Activated T-cell treated with anti-CD3 and anti-CD28 coated beads for 24 hours (primary cell): ENCODE results near the gene FCHSD1.

ENCODE experiments used
- DNase-seq: peaks from one replicate; pipeline ENCODE4 v3.0.0-alpha.2; 2020; ENCODE audit warnings: low read depth

Gene FCHSD1

DNA sequence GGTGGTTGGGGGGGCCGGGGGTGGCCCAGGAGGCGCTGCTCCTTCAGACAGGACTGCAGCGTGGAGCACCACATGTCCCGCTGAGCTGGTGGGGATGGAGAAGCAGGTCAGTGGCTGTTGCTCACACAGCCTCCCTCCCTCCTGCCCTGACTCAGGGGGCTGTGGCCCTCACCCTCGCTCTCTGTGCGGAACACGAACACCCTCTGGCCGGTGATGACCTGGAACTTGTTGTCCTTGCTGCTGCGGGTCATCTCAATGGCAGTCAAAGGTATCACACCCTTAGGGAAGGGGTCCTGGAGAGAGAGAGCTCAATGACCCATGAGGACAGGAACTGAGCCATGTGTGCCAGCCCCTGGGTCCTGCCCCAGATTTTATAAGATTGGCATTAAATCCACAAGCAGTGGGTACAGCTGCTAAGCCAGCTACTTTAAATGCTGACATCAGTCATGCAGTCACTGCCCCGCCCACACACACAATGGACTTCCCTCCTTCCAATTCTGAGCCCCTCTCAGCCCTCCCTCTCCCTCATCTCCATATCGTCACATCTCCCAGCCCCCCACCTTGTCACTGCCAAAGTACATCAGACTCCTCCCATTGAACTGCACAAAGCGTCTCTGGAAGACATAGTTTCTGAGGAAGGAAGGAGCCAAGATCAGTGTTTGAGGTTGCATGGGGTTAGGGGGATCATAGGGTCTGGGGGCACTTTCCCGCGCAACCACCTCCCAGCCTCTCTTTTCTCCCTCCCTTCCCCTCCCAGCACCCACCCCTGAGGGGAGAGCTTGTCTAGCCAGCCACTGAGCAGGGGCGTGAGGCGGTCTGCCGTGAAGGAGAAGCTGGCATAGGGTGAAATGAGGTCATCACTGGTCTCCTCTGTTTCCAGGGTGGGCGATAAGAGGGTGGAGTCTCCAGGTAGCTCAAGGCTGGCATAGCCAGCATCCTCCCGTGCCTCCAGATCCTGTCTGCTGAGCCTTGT lies 21.9 kb upstream of the FCHSD1 start:
- no peak for DNase-seq

DNA sequence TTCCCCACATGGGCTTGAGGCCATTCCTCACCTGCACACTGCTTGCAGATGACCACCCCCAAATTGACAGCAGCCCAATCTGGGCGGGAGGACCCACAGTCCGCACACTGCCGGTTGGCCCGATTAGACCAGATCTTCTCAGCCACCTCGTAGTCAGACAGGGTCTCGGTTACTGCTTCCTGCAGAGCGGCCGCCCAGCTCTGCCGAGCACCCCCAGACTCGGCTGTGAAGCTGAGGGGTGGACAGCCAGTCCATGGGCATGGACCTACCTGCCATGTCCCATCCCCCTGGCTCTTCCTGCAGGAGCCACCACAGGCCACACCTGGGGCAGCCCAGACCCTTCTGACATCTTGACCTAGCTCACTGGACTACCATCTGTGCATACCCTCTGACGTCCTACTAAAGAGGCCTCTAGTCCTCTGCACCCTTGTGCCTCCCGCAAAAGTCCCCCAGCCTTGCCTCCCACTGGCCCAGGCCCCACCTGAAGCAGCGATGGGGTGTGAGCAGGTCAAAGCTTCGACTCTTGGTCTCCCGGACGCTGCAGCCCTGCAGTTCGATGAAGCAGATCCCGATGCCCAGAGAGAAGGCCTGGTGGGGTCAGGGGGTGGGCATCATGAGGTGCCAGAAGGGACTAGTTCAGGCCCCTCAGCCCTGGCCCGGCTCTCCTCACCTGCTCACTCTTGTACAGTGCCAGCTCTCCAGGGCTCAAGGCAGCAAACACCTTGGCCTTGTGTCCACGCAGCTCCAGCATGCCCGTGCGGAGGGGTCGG lies 21.0 kb upstream of the FCHSD1 start:
- no peak for DNase-seq

DNA sequence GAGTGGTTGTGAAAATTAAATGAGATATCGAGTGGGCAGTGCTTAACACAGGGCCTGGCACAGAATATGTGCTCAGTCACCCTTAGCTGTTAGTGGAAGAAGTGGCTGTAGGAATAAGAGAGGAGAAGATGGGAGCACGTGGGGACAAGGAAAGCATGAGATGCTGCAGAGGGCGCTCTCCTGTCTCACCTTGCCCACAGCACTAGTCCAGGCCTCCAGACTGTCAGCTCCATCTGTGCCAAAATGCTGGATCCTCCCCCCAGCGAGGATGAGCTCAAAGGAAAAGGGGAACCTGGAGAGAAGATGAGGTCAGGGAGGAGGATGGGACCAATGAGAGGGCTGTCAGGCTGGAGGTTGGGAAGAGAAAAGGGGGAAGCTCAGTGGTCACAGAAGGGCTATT lies 18.3 kb upstream of the FCHSD1 start:
- DNase-seq = no peak

DNA sequence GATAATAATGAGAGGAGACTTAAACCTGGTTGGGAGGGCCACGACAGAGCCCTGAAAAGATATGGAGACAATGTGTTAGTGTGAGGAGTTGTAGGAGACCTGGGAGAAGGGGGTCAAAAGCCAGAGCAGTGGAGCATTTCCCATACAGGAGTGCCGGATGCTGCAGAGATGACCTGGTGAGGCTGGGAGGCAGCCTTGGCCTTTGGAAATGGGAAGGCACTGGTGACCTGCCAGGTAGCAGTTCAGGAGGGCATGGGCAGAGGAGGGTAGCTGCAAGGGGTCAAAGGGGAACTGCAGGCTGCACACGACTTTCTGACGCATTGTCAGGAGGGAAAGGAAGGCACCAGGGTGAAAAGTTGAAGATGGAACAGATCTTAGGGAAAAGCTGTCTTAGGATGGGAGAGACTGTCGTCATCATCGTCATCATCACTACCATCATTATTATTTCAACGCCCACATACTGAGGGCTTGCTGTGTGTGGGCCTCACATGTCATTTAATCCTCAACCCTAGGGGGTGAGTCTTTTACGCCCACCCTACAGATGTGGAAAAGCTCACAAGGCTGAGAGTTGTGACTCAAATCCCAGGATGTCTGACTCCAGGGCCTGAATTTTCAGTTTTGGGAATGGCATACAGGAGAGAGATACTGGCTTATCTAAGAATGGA lies 17.5 kb upstream of the FCHSD1 start:
- no peak for DNase-seq

DNA sequence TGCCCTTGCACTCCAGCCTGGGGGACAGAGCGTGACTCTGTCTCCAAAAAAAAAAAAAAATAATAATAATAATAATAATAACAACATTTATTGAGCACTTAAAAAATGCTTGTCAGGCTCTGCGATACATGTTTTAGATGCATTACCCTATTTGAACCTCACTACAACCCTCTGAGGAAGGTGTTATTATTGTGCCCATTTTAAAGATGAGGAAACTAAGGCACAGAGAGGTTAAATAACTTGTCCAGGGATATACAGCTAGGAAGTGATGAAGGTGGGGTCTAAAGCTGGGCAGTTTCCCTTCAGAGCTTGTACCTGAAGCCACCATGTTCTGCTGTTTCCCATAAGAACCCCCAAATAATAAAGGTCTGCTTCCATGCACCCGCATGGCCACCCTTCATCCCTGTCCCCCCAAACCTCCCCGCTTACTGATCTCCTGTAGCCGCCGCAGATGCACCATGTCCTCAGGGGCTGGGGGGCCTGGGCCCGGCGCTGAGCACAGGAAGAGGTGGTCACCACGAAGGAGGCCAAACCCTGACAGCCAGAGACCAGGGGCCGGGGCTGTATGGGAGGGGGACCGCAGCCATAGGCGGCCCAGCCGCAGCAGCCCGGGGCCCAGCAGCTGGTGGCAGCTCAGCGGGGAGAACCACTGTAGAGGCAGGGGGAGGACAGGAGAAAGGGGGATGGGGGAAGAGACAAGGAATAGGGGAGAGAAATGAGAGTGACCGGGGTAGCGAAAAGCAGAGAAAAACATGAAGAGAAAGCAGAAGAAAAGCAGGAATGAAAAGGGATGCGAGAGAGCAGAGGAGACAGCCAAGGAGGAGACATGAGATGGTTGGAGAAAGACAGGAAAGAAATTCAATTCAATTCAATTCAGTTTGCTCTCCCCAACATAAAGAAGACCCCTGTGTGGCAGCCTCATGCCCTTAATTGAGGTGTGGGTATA lies 15.1 kb upstream of the FCHSD1 start:
- DNase-seq = no peak

DNA sequence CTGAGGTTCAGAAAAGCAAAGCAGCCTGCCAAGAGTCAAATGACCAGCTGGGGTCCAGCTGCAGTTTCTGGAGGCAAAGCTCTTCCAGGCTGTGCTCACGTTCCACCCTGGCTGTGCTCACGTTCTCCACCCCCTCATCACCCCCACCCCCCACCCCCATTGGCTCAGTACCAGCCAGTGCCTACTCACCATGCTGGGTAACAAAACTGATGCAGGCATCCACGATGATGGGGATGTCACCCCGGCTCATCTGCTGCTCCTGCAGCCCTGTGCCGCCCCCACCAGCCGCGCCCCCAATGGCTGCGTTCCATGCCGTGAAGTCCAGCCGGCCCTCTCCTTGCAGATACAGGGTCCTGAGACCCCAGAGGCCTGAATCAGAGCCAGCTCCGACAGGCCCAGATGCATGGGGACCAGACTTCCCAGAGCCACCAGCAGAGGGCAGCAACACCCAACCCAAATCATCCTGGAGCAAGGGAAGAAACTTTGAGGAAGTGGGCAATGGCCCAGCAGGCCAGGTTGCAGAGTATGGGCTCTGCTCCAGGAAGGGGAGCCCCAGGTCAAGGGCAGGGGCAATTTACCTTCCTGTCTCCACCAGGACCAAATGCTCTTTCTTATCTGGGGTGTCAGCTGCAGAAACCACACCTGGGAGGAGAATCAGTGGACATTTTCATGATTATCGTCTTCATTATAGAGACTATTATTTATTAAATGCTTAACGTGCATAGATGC lies 13.7 kb upstream of the FCHSD1 start:
- DNase-seq = peak; percentile 65

DNA sequence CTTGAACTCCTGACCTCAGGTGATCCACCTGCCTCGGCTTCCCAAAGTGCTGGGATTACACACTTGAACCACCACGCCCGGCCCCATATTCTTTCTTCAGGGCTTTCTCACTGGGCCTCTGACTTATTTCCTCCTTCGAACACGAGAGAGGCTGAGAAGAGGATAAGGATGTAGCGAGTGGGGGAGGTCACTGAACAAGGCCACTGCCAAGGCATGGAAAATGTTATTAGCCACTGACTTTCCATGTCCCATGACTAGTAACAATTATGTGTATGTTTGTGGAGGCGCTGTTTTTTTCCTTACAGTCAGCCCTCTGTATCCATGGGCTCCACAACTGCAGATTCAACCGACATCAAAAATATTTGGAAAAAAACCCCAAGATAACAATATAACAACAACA lies 12.3 kb upstream of the FCHSD1 start:
- DNase-seq = no peak

DNA sequence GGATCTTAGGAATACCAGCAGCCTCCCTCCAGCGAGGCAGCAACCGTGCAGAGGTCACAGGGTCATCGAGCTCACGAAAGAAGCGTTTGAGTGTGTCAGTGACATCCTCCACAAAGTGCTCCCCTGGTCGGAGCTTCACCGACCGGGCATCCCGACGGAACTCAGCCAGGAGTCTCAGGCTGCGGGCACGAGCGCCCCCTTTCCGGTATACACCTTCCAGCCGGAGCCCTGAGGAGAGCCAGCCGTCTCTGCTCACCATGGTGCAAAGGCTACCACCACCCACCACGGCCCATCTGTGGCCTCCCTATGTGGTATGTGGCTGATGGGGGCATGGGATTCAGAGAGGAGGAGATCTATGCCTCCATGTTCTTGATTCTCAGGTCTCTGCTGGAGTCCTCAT lies 10.8 kb upstream of the FCHSD1 start:
- DNase-seq = no peak

DNA sequence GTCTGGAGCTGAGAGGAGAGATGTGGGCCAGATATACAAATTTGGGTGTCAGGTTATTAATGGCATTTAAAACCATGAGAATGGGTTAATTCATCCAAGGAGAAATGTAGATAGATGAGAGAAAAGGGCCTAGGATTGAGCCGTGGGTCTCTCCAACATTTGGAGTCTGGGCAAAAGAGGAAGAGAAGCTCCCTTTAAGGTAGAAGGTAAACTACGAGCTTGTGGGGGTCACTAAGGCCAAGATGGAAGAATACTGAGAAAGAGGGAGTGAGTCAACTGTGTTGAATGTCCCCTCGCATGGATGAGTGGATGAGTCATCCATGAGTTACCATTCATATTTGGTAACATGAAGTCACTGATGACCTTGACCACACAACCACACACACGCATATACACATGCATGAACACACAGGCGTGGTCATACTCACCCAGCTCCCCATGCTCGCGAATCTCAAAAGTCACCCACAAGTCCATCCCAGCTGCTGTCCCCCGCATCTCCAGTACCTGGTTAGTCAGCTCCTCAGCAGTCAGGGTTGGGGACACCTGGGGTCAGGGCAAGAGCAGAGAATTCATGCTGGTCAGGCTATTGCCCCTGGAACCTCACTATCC lies 6.8 kb upstream of the FCHSD1 start:
- DNase-seq = no peak

DNA sequence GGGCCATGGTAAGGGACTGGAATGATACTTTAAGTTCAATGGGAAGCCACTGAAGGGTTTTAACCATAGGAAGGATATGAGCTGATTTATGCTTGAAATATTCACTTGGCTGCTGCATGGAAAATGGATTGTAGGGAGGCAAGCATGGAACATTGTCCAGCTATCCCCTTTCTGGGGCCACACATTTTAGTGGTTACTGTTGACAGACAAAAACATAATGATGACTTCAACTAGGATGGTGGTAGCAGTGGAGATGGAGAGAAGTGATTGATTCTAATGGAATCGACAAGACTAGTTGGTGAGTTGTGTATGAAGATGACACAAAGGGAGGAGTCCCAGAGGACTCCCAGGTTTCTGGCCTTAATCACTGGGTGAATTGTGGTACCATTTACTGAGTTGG lies 6.2 kb upstream of the FCHSD1 start:
- no peak for DNase-seq

DNA sequence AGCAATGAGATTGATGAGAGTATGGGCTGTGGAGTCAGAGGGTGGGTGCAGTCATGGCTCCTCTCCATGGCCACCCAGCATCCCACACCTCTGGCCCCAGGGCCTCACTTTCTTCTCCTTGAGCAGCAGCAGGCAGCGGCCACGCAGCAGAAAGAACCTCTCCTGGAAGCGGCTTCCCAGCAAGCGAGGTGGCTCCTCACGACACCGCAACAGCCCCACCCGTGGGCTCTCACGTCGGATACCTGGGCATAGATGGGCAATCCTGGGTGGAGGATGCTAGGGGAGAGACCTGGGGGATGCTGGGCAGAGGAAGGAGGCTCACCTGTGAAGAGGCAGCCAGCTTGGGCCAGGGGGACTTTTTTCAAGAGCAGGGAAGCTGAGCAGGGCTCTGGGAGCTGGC lies 5.2 kb upstream of the FCHSD1 start:
- DNase-seq = no peak

DNA sequence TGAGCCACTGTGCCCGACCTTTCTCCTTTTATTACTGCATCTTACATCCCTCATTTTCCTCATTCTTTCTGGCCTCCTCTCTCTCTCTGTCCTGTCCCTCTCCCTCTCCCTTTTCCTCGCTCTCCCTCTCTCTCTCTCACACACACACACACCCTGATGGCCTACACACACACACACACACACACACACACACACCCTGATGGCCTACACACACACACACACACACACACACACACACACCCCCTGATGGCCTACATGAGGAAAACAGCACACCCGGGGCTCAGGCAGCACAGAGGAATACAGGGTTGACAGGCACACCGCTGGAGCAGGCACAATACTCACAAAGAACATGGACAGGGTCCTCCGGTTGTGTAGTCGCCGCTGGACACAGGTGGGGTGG lies 3.8 kb upstream of the FCHSD1 start:
- DNase-seq = no peak

DNA sequence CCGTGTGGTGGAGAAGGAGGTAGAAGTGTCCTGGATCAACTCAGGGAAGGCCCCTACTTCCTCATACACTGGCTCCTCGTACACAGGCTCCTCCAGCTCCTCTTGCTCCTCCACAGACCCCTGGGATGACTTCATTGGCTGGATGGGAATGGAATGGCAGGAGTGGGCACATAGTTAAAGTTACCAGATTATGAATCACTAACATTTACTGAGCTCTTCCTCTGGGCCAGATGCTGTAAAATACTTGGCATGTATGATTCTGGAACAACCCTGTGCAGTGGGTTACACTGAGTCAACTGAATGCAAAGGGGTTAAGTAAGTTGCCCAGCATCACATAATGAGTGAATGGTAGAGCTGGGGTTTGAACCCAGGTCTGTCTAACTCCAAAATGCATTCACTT lies 3.1 kb upstream of the FCHSD1 start:
- no peak for DNase-seq

DNA sequence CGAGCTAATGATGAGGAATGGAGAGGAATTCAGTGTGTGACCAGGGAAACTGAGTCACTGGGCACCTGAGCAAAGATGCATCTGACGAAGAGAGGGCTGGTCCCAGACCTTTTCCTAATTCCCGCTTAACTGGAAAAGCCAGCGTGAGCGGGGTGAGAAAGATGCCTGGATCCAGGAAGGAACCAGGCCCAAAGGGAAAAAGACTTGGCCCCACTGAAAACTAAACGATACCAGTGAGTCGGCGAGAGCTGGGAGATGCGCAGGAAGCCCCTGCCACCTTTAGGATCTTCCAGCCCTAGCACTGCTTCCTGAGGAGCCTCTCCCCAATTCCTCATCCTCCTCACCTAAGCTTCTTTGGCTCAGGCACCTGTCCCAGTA lies 499 bp upstream of the FCHSD1 start:
- DNase-seq = no peak

DNA sequence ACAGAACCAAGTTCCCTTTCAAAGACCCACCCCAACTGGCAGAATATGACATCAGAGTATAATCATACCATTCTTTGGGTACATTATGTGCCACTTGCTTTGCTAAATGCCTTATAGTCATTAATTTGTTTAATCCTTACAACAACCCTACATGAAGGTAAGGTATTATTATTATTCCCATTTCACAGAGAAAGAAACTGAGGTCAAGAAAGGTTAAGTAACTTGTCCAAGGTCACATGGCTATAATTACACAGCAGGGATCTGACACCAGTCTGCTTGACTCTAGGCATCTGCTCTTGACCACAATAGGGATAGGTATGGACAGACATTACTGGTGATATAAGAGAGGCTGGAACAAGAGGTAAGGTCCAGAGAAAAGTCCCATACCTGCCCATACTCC lies 1.2 kb downstream of the FCHSD1 start:
- no peak for DNase-seq

DNA sequence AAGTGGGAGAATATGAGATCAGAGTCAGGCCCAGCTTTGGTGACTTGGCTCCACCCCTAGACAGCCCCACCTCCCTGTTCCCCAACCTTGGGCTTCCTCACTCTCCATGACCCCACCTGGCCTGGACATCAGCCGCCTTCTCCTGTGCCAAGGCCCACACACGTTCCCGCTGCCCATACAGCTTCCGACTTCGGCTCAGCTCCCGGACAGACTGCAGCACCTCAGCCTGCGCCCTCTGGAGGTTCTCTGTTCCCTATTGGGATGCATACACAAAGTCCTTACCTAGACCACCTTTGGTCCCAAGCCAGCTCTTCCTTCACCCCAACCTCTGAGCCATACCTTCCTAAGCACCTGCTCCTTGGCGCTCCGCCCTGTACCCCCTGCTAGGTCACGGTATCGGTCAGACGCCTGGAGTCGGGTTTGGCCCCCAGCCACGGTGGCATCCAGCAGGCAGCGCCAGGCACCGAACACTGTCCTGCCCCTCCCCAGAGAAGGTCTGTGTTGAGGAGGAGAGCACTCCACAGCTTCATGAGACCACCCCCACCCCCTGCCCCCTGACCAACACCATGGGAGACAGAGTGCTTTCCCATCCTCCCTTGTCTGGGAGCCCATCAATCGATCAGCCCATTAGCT lies 2.0 kb downstream of the FCHSD1 start:
- DNase-seq = no peak

DNA sequence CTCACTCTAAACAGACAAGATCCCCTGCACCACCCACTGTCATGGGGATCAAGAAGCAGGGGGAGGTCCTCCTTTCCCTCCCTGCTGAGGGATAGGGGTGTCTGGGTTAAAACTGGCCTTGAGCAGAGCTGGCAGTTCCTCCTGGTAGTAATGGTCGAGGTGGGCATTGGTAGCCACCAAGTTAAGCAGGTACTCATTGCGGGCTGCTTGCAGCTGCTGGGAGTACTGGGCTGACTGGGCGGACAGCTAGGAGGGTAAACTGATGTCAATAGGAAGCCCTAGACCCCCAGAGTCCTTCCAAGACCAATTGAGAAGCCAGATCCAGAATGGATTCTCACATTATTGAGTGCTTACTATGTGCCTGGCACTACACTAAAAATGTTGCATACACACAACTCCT lies 3.4 kb downstream of the FCHSD1 start:
- no peak for DNase-seq

DNA sequence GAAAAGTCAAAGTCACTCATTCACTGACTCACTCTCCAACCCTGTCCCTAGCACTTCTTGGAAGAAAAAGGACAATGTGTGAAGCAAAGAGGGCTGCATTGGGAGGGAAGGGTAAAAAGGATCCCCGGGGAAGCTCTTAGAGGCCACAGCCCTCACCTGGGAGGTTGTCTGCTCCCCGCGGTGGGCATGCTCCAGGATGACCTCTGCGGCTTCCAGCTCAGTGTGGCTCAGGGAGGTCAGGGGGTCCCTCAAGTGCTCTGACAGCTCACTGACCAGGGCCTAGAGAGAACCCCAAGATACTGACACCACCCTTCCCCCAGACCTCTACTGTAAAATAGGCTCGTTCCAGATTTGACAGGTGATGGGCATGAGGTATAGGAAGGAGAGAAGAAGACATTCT lies 4.0 kb downstream of the FCHSD1 start:
- DNase-seq = no peak

DNA sequence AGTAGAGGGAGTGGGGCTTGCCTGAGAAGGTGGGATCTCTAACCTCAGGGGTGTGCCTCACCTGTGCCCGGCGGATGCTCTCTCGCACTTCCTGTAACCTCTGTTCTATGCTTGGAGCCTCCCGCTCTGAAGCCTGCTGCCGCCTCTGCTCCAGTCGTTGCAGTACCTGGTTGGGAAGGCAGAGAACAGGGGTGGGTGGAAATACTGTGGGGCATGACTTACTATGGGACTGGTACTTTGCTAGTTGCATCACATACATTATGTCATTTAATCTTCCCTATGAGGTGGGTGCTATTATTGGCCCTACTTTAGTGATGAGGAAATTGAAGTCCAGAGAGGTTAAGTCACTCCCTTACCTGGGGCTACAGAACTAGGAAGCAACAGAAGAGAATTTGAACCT lies 5.2 kb downstream of the FCHSD1 start:
- DNase-seq = no peak

DNA sequence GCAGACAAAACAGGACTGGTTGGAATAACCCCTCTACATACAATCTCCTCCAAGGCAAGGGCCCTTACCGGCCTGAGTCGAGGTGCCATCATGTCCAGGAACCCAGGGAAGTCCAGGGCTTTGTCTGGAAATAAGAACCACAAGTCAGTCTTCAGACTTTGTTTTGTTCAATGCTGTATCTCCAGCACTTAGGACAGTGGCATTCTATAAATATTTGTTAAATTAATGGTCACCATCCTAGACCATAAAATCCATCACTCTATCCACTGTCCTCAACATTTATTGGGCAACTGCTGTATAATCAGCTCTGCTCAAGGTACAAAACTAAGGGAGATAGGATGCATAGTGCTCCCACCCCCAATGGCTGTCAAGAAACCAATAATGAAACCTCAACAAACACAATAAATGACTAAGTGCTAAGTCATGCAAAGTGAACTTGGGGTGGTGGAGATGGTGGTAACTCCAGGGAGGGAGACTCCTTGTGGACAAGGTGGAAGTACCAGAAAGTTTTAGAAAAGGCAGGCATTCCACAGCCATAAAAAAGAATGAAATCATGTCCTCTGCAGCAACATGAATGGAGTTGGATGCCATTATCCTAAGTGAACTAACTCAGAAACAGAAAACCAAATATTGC lies 9.5 kb downstream of the FCHSD1 start:
- DNase-seq = peak; percentile 22
